Measurements from ENCODE around the gene POLR2A.

DNA sequence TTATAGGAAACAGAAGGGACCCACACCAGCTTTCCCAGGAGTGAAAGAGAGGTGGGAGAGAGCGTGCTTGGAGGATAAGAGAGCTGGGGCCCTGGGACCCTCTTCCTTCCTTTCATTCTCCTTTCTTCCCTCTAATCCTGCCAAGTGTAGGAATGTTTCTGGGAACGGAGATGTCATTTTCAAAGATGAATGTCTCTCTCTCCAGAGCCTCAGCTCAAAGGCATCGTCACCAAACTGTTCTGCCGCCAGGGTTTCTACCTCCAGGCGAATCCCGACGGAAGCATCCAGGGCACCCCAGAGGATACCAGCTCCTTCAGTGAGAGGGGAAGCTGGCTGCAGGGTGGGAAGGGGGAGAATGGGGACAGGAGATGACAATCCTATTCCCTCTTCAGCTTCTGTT lies 42.9 kb upstream of the POLR2A start:
- no peak for TF ChIP-seq WT1 (tag by site-specific recombination; IDR thresholded peaks at IDR 0.05)
- TF ChIP-seq ZNF121 (tag by site-specific recombination; IDR thresholded peaks at IDR 0.05): no peak
- TF ChIP-seq, protein P1, sequence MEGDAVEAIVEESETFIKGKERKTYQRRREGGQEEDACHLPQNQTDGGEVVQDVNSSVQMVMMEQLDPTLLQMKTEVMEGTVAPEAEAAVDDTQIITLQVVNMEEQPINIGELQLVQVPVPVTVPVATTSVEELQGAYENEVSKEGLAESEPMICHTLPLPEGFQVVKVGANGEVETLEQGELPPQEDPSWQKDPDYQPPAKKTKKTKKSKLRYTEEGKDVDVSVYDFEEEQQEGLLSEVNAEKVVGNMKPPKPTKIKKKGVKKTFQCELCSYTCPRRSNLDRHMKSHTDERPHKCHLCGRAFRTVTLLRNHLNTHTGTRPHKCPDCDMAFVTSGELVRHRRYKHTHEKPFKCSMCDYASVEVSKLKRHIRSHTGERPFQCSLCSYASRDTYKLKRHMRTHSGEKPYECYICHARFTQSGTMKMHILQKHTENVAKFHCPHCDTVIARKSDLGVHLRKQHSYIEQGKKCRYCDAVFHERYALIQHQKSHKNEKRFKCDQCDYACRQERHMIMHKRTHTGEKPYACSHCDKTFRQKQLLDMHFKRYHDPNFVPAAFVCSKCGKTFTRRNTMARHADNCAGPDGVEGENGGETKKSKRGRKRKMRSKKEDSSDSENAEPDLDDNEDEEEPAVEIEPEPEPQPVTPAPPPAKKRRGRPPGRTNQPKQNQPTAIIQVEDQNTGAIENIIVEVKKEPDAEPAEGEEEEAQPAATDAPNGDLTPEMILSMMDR (tag by site-specific recombination; IDR thresholded peaks at IDR 0.05): no peak
- TF ChIP-seq, protein P2, sequence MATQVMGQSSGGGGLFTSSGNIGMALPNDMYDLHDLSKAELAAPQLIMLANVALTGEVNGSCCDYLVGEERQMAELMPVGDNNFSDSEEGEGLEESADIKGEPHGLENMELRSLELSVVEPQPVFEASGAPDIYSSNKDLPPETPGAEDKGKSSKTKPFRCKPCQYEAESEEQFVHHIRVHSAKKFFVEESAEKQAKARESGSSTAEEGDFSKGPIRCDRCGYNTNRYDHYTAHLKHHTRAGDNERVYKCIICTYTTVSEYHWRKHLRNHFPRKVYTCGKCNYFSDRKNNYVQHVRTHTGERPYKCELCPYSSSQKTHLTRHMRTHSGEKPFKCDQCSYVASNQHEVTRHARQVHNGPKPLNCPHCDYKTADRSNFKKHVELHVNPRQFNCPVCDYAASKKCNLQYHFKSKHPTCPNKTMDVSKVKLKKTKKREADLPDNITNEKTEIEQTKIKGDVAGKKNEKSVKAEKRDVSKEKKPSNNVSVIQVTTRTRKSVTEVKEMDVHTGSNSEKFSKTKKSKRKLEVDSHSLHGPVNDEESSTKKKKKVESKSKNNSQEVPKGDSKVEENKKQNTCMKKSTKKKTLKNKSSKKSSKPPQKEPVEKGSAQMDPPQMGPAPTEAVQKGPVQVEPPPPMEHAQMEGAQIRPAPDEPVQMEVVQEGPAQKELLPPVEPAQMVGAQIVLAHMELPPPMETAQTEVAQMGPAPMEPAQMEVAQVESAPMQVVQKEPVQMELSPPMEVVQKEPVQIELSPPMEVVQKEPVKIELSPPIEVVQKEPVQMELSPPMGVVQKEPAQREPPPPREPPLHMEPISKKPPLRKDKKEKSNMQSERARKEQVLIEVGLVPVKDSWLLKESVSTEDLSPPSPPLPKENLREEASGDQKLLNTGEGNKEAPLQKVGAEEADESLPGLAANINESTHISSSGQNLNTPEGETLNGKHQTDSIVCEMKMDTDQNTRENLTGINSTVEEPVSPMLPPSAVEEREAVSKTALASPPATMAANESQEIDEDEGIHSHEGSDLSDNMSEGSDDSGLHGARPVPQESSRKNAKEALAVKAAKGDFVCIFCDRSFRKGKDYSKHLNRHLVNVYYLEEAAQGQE (tag by site-specific recombination; IDR thresholded peaks at IDR 0.05): no peak
- TF ChIP-seq, protein P3, sequence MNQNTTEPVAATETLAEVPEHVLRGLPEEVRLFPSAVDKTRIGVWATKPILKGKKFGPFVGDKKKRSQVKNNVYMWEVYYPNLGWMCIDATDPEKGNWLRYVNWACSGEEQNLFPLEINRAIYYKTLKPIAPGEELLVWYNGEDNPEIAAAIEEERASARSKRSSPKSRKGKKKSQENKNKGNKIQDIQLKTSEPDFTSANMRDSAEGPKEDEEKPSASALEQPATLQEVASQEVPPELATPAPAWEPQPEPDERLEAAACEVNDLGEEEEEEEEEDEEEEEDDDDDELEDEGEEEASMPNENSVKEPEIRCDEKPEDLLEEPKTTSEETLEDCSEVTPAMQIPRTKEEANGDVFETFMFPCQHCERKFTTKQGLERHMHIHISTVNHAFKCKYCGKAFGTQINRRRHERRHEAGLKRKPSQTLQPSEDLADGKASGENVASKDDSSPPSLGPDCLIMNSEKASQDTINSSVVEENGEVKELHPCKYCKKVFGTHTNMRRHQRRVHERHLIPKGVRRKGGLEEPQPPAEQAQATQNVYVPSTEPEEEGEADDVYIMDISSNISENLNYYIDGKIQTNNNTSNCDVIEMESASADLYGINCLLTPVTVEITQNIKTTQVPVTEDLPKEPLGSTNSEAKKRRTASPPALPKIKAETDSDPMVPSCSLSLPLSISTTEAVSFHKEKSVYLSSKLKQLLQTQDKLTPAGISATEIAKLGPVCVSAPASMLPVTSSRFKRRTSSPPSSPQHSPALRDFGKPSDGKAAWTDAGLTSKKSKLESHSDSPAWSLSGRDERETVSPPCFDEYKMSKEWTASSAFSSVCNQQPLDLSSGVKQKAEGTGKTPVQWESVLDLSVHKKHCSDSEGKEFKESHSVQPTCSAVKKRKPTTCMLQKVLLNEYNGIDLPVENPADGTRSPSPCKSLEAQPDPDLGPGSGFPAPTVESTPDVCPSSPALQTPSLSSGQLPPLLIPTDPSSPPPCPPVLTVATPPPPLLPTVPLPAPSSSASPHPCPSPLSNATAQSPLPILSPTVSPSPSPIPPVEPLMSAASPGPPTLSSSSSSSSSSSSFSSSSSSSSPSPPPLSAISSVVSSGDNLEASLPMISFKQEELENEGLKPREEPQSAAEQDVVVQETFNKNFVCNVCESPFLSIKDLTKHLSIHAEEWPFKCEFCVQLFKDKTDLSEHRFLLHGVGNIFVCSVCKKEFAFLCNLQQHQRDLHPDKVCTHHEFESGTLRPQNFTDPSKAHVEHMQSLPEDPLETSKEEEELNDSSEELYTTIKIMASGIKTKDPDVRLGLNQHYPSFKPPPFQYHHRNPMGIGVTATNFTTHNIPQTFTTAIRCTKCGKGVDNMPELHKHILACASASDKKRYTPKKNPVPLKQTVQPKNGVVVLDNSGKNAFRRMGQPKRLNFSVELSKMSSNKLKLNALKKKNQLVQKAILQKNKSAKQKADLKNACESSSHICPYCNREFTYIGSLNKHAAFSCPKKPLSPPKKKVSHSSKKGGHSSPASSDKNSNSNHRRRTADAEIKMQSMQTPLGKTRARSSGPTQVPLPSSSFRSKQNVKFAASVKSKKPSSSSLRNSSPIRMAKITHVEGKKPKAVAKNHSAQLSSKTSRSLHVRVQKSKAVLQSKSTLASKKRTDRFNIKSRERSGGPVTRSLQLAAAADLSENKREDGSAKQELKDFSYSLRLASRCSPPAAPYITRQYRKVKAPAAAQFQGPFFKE (tag by site-specific recombination; IDR thresholded peaks at IDR 0.05; ENCODE audit: borderline replicate concordance): no peak

Measured in HEK293 (cell line).